ENCODE measurements around the gene NABP2. TPM values are rescaled to one million over a fixed set of nuclear protein-coding genes. Genes with fewer than 3 reads are reported as not detected.

Gene NABP2
- total and polyA plus RNA-seq, 10 of the 15 experiments (the other 5 are each of a cell fraction or from before 2014, with no cell fraction given): 20.7 to 97.9 (median 60.9) TPM

- ChIA-PET CTCF (no interaction called here), SMC1A (ENCODE audit: uncharacterized antibody, unreplicated experiment) (interaction anchor here (1.0 kb wide), 1 partner anchor 22 kb away, joined by 3 read pairs; no protein-coding TSS in a partner anchor), RAD21 (ENCODE audit: unreplicated experiment) (no interaction called here), POLR2A (no interaction called here)
- Histone ChIP-seq H4K20me1 (ENCODE audit: control insufficient read depth, insufficient read depth) (no peaks in the 10 kb centered on the region), H3K9ac (ENCODE audit: control insufficient read depth, insufficient read depth, low read length) (no peak overlapping the region), H3K36me3 (ENCODE audit: control insufficient read depth in 2 of 2, insufficient read depth in 2 of 2, low read length in 1 of 2) (peaks cover 7 to 29% of the 10 kb centered on the region in 2 experiments), H3K9me3 (replicated peaks; ENCODE audit: control insufficient read depth, insufficient read depth, low read length) (no peaks in the 10 kb centered on the region), H3K79me2 (ENCODE audit: control insufficient read depth, insufficient read depth, low read length) (no peaks in the 10 kb centered on the region), H3K4me1 (ENCODE audit: control insufficient read depth, insufficient read depth, low read length) (no peaks in the 10 kb centered on the region), H2AFZ (ENCODE audit: control insufficient read depth, low read depth, low read length) (no peak overlapping the region), H3K4me3 (no peak overlapping the region), H3K4me2 (ENCODE audit: control insufficient read depth, insufficient read depth) (no peak overlapping the region), H3K27ac (ENCODE audit: control insufficient read depth, insufficient read depth) (no peak overlapping the region), H3K27me3 (replicated peaks in 1 of 2; ENCODE audit: control insufficient read depth in 2 of 2, insufficient read depth in 2 of 2, low read length in 1 of 2) (no peaks in the 10 kb centered on the region)
- in situ Hi-C loops (cut with MboI): no loop called here
- ATAC-seq (no peak), FAIRE-seq (no peak), DNase-seq (ENCODE audit: low read depth, low spot score) (no peak)
- no TSS peak for BruUV-seq (replicated peaks)
- WGBS (ENCODE audit: insufficient coverage, insufficient replicate concordance, low lambda C conversion rate, missing lambda C conversion rate): 97% methylated on average over 5 of the region's 5 CpGs
- no peak for TF ChIP-seq MTA3 (IDR thresholded peaks at IDR 0.05; ENCODE audit: borderline replicate concordance, low read length)
- intact Hi-C loops (cut with micrococcal nuclease; ENCODE audit: unreplicated experiment): no loop called here
Measured at GRCh38 chr12:56213878-56214277, 10.3 kb upstream of the NABP2 start.

GRCh38 chr12:56216461-56216860 lies 7.7 kb upstream of the NABP2 start:
- WGBS (ENCODE audit: insufficient coverage, insufficient replicate concordance, low lambda C conversion rate, missing lambda C conversion rate): 100% methylated on average over 3 of the region's 3 CpGs
- no peak for DNase-seq (ENCODE audit: low read depth, low spot score)
- H3K36me3 ChIP-seq (ENCODE audit: control insufficient read depth in 2 of 2, insufficient read depth in 2 of 2, low read length in 1 of 2): peaks cover 2 to 24% of the 10 kb centered on the region in 2 experiments
- ChIA-PET CTCF (interaction anchor here (0.7 to 1.6 kb wide), 7 partner anchors 10 to 241 kb away, joined by 3 to 11 read pairs (median 3); partner anchors contain the start of genes SMARCC2 and ZC3H10), POLR2A (no interaction called here), SMC1A (ENCODE audit: uncharacterized antibody, unreplicated experiment) (interaction anchor here (0.7 to 1.5 kb wide), 3 partner anchors 10 to 19 kb away, joined by 3 to 9 read pairs (median 3); no protein-coding TSS in a partner anchor), RAD21 (ENCODE audit: unreplicated experiment) (no interaction called here)
- no peak overlapping the region for H3K9ac ChIP-seq (ENCODE audit: control insufficient read depth, insufficient read depth, low read length)
- TF ChIP-seq FOXM1 (IDR thresholded peaks at IDR 0.05; ENCODE audit: low read depth, low read length) (no peak), MTA3 (IDR thresholded peaks at IDR 0.05; ENCODE audit: borderline replicate concordance, low read length) (no peak), MXI1 (IDR thresholded peaks at IDR 0.05; ENCODE audit: low read depth, low read length) (no peak), NR2F1 (conservative IDR thresholded peaks at IDR 0.05) (no peak)
- in situ Hi-C loops (cut with MboI): no loop called here
- H3K27me3 ChIP-seq (replicated peaks in 1 of 2; ENCODE audit: control insufficient read depth in 2 of 2, insufficient read depth in 2 of 2, low read length in 1 of 2): no peaks in the 10 kb centered on the region
- H3K79me2 ChIP-seq (ENCODE audit: control insufficient read depth, insufficient read depth, low read length): peaks cover 10% of the 10 kb centered on the region
- no peaks in the 10 kb centered on the region for H4K20me1 ChIP-seq (ENCODE audit: control insufficient read depth, insufficient read depth)
- no peaks in the 10 kb centered on the region for H3K4me1 ChIP-seq (ENCODE audit: control insufficient read depth, insufficient read depth, low read length)
- ATAC-seq: no peak
- BruUV-seq (replicated peaks): no TSS peak
- no peak overlapping the region for H3K27ac ChIP-seq (ENCODE audit: control insufficient read depth, insufficient read depth)
- H2AFZ ChIP-seq (ENCODE audit: control insufficient read depth, low read depth, low read length): no peak overlapping the region
- intact Hi-C loops (cut with micrococcal nuclease; ENCODE audit: unreplicated experiment): no loop called here
- no peak overlapping the region for H3K4me3 ChIP-seq
- H3K4me2 ChIP-seq (ENCODE audit: control insufficient read depth, insufficient read depth): no peak overlapping the region
- H3K9me3 ChIP-seq (replicated peaks; ENCODE audit: control insufficient read depth, insufficient read depth, low read length): no peaks in the 10 kb centered on the region
- no peak for FAIRE-seq

Measured in GM12878 (cell line).